ENCODE data around the gene SPIRE2.

Gene SPIRE2

GRCh38 chr16:89920723-89921122, 92.4 kb downstream of the SPIRE2 start:
- DNase-seq (ENCODE audit: low read depth): peak; percentile 30

More at GRCh38 chr16:89920723-89921122, 92.4 kb downstream of the SPIRE2 start:
- no peak overlapping the region; the same call in 1 of the 2 replicates for H3K4me3 ChIP-seq (ENCODE audit: low read length)
- no peak for TF ChIP-seq CTCF (conservative IDR thresholded peaks at IDR 0.05; ENCODE audit: low read length)

Data from AG10803 (cell line).